Stimulated activated CD4-positive, alpha-beta T cell treated with anti-CD3 and anti-CD28 coated beads, Interleukin-4, amount 100 ng/mL, for 24 hours (primary cell): ENCODE results near the gene EMID1.

Source experiments
- DNase-seq: peaks from one replicate; pipeline ENCODE4 v3.0.0-alpha.2; 2020

The EMID1 gene

GRCh38 chr22:29298641-29299040 is 92.9 kb downstream of the EMID1 start:
- no peak for DNase-seq

DNA sequence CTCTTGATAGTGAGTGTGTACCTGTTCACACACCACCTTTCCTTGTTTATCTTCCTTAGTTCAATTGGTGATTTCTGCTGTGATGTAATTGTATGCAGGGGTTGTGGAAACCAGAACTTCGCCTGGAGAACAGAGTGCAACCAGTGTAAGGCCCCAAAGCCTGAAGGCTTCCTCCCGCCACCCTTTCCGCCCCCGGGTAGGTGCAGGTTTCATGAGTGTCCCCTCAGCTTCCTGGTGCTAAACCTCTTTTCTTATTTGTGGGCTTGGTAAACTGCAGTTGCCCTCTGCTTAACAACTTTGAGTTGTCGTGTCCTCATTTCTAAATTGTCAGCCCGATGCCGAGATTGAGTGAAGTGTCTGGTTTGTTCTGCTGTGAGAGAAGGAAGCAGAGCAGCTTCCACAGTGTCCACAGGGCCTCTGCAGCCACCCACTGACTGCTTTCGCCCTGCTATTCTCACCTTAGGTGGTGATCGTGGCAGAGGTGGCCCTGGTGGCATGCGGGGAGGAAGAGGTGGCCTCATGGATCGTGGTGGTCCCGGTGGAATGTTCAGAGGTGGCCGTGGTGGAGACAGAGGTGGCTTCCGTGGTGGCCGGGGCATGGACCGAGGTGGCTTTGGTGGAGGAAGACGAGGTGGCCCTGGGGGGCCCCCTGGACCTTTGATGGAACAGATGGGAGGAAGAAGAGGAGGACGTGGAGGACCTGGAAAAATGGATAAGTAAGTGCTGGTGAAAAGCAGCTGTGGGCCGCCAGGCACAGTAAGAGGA is 93.6 kb downstream of the EMID1 start:
- DNase-seq: no peak

GRCh38 chr22:29300467-29300806 is 94.7 kb downstream of the EMID1 start:
- no peak for DNase-seq

GRCh38 chr22:29300807-29301601 is 95.3 kb downstream of the EMID1 start:
- no peak for DNase-seq

GRCh38 chr22:29301716-29302401 is 96.2 kb downstream of the EMID1 start:
- DNase-seq: no peak

GRCh38 chr22:29302402-29302680 is 96.6 kb downstream of the EMID1 start:
- no peak for DNase-seq

DNA sequence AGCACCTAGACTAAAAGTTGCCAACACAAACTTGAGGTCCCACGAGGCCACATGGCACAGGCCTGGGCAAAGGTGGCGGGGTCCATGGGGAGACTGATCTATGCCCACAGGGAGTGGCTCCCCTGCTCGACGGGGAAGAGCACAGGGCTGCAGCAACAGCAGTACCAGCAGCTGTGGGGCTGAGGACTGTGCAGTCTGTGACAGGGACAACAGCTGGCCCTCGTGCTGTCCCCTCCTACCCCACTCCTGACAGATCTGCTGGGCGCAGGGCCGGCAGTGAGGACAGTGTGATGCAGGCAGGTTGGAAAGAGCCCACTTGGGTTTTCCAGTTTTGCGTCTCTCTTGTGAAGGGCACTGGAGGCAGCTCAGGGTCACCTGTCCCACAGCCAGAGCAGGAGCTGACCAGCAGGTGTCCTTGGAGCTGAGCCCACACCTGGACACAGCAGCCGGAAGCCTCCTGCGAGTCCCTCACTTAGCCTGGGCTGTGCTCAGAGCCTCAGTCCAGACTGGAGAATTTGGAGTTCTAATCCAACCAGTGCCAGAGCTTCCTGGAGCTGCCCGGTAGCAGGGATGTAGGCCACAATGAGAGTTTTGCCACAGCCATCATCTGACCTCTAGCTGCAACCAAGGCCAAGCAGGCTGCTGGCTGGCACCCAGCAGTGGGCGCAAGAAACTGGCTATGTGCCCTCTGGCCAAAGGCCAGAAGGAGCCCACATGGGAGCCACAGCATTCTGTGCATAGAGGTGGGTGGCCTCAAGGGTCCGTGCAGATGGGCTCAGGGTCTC is 97.2 kb downstream of the EMID1 start:
- DNase-seq: no peak

DNA sequence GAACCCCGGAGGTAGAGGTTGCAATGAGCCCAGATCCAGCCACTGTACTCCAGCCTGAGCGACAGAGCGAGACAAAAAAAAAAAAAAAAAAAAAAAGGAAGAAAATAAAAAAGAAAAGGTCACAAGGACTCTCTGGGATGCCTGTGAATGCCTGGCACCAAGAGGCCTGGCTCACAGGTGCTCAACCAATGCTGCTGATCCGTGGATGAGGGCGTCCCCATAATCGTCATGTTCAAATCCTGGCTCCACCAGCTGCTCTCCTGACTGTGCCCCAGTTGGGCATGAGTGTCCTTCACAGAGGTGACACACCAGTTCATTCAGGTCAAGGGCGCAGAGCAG is 100.1 kb downstream of the EMID1 start:
- no peak for DNase-seq

DNA sequence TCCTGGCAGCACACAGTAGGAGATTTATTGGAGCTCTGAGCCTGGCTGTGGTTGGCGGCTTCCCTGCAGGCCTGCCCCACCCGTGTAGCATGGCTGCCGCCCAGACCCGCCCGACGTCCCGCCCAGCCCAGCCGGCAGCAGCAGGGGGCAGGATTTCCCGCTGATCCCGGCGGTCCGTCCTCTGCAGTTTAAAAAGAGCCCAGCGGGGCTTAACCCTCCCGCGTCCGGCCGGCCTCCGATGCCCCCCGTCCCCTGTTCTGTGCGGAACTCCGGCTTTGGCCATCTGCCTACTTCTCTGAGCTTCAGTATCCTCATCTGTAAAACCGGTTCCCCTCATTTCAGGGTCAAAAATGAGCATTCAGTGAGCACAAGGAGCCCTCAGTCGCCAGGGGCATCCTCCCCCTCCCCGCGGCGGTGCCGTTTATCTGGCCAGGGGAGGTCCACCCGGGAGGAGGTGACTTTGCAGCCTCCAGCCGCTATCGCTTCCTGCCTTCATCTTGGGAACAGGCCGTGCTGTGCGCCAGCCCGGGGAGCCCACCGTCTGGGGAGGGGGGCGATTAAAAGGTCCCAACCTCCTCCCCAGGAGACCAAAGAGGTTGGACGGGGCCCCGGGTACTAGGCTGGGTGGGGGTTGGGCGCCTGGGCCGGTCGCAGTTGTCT is 100.6 kb downstream of the EMID1 start, which contains the start of gene GAS2L1:
TSS of gene GAS2L1 (plus strand) at position 476 of the 660 bp plus-strand sequence. CDS start 1,456 bp downstream, outside the sequence.
- peak; percentile 45 for DNase-seq

DNA sequence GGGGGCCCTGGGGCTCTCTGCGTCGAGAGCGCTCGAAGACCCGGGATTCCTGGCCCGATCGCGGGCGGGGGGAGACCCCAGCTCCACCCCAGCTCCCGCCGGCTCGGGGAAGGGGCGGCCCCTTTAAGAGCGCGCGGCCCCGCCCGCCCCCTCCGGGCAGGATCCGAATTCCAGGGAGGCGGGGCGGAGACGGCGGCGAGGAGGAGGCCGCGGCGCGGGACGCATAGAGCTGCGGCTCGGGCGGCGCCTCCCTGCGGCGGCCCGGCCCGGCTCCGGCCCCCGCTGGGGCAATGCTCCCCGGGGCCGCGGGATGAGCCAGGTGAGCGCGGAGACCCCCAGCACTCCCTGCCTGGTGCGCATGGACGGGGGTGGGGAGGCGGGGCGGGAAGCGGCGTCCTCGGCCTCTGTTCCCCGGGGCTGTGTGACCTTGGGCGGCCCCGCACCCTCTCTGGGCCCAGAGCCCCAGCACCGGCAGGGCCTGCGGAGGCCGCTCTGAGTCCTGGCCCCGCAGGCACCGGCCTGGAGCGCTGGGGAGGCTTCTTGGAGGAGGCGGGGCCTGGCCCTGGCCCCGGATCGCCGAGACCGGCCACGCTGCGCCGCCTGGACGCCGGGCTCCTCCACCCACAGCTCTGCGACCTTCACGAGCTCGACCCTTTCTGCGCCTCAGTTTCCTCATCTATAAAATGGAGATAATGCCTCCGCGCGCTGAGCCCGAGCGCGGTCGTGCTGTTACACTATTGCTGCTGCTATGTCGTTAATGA is 101.3 kb downstream of the EMID1 start:
- DNase-seq: peak; percentile 41

- DNase-seq: no peak
Measured at GRCh38 chr22:29307596-29308147, 102.0 kb downstream of the EMID1 start.

GRCh38 chr22:29308148-29308790 is 102.6 kb downstream of the EMID1 start:
- no peak for DNase-seq

- no peak for DNase-seq
Measured at GRCh38 chr22:29308791-29309262, 103.1 kb downstream of the EMID1 start.
